Aortic smooth muscle cell (primary cell): ENCODE data around the gene PFKFB2. TPM values are rescaled to one million over a fixed set of nuclear protein-coding genes. Genes with fewer than 3 reads are reported as not detected.

Experiments used
- total RNA-seq: library from RNA; depleted of rRNA; stranded (reverse); fragments of >200 nt; gene quantifications from 2 replicates; pipeline ENCODE4 v1.2.3, GENCODE V29; 2014

Gene PFKFB2
- 8.3 and 10.3 TPM in 2 replicates for total RNA-seq

GRCh38 chr1:207052911-207053769 lies at the start of gene PFKFB2:
PFKFB2 (plus strand) TSS chr1:207053275; CDS start chr1:207054718, 1,443 bp downstream.

GRCh38 chr1:207032528-207033017 lies 20.5 kb upstream of the PFKFB2 start, which contains the start of gene C1orf116:
C1orf116 (minus strand) TSS chr1:207032756; CDS start chr1:207027598, 5,158 bp downstream.

GRCh38 chr1:207051191-207051943 lies 1.7 kb upstream of the PFKFB2 start, which contains the start of gene YOD1:
YOD1 (minus strand) TSS chr1:207051208; CDS start chr1:207051030, 178 bp downstream.

DNA sequence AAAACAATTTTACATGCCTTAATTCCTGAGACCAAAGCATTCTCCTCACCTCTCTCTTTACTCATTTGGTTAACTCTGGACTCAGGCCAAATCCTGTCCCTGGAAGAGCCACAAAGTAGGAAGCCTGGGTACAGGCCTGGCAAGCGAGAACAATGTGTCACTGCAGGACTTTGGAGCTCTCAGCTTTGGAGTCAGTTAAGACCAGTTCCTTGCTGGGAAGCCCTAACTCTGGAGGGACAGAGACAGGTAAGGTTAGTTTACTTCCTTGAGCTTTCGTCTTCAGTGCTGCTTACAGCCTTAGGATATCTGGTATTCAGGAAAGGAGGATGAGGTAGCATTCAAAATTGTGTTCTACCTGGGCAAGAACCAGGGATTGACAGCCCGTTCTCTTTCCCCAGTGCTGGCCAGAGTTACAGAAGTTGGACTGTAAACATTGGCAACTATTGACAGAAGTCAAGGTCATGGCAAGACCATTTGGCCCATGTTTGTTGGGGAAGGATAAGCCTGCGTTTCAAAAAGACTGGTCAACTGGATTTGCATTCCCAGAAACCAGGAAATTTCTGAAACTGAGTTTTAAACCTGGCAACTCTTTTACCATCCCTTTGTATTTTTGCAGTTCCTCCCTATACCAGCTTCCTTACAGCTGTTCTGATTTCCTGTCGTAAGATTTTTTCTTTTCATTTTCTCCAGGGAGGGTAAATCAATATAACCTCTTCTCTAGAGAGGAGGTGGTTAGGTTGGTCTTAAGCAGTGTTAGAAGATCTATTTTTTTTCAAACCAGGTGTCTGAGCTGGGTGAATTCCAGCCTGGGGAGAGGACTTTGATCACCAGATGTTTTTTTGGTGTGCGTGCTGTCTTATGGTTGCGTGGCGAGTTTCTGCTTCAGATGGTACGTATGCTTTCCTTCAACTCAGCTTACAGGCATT lies 35.9 kb downstream of the PFKFB2 start, which contains the start of gene C4BPB:
TSS of gene C4BPB (plus strand) at position 160 of the 926 bp plus-strand sequence. CDS start at position 832, 672 bp downstream.

DNA sequence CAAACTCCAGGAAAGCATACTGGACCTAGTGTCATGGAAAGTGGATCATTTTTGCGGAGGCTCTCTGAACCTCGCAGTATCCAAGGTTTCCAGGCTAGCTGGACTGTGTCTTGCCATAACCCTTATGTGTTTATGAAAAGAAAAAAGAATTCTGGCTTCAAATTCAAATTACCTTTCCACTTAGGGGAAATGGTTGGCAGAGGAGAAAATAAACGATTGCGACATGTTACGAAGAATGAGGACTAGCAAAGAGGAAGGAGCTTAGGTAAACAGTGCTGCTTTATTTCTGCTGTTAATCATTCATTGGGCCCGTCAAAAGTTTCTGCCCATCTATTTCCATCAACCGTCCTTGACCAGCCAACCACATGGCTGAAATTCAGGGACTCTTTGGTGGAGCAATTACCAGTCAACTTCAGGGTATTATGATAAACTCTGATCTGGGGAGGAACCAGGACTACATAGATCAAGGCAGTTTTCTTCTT lies 50.9 kb downstream of the PFKFB2 start, which contains the start of gene C4BPA:
TSS of gene C4BPA (plus strand) at position 342 of the 482 bp plus-strand sequence. CDS start 8,793 bp downstream, outside the sequence.

Other genes with a start within 250 kb of the PFKFB2 start
- not detected in 2 replicates for gene IL20, start 187.7 kb upstream of the PFKFB2 start, total RNA-seq
- not detected in 2 replicates for gene IL24, start 155.8 kb upstream of the PFKFB2 start, total RNA-seq
- 0.12 TPM in 1 of 2 replicates, not detected in the other for gene FCMR, start 131.3 kb upstream of the PFKFB2 start, total RNA-seq
- gene PIGR, start 106.8 kb upstream of the PFKFB2 start, total RNA-seq: not detected in 2 replicates
- gene FCAMR, start 82.8 kb upstream of the PFKFB2 start, total RNA-seq: not detected in 2 replicates
- gene C1orf116, start 20.5 kb upstream of the PFKFB2 start, total RNA-seq: under 0.01 TPM in 1 of 2 replicates, not detected in the other
- 5.4 and 6.2 TPM in 2 replicates for gene YOD1, start 2.1 kb upstream of the PFKFB2 start, total RNA-seq
- gene C4BPB, start 35.6 kb downstream of the PFKFB2 start, total RNA-seq: not detected in 2 replicates
- gene C4BPA, start 51.0 kb downstream of the PFKFB2 start, total RNA-seq: not detected in 2 replicates